Small intestine (tissue), 7 donors: ENCODE measurements around the gene RHOG. TPM values are rescaled to one million over a fixed set of nuclear protein-coding genes. Genes with fewer than 3 reads are reported as not detected.
"Not testable (repeated sequence)": the region's sequence is repeated elsewhere in the genome, so short reads cannot be mapped to it uniquely, and the experiment has no call there.

Experiments used
- DNase-seq, 2 donors: peaks; one replicate each; pipeline versions ENCODE4 v3.0.0 to v3.0.0-alpha.2; 2013
- FAIRE-seq: peaks from 2 replicates; lab custom pipeline; 2012; peaks lifted over from hg19 to GRCh38; lab: Jason Lieb, UNC
- H3K27ac ChIP-seq, 3 donors: one replicate each; pipeline ENCODE4 v1.5.1; 2013; ENCODE audit warnings: low read length in 2 of 3, mild to moderate bottlenecking in 2 of 3, control low read depth in 1 of 3, inconsistent platforms in 1 of 3, low read depth in 1 of 3, moderate library complexity in 1 of 3
- H3K27me3 ChIP-seq, 3 donors: one replicate each; pipeline ENCODE4 v1.6.1; 2013; ENCODE audit warnings: low read length in 3 of 3, inconsistent platforms in 1 of 3; ENCODE audit not compliant: control insufficient read depth in 3 of 3, insufficient read depth in 3 of 3
- H3K36me3 ChIP-seq, 3 donors: one replicate each; pipeline ENCODE4 v1.6.1; 2013; ENCODE audit warnings: low read length in 3 of 3, inconsistent platforms in 1 of 3, low read depth in 1 of 3, mild to moderate bottlenecking in 1 of 3, moderate library complexity in 1 of 3; ENCODE audit not compliant: control insufficient read depth in 3 of 3, insufficient read depth in 2 of 3
- H3K4me1 ChIP-seq, 3 donors: one replicate each; pipeline ENCODE4 v1.6.1; 2013; ENCODE audit warnings: low read length in 2 of 3, inconsistent platforms in 1 of 3, low read depth in 1 of 3, mild to moderate bottlenecking in 1 of 3, moderate library complexity in 1 of 3; ENCODE audit not compliant: control insufficient read depth in 3 of 3, insufficient read depth in 2 of 3
- H3K4me3 ChIP-seq, 3 donors: one replicate each; pipeline ENCODE4 v1.5.1; 2013; ENCODE audit warnings: low read length in 3 of 3, control low read depth in 1 of 3, inconsistent platforms in 1 of 3, low read depth in 1 of 3, mild to moderate bottlenecking in 1 of 3, moderate library complexity in 1 of 3
- H3K9me3 ChIP-seq, 2 donors: one replicate each; pipeline ENCODE4 v1.6.1; 2013; ENCODE audit warnings: low read depth in 1 of 2, low read length in 1 of 2; ENCODE audit not compliant: control insufficient read depth in 2 of 2, insufficient read depth in 1 of 2
- WGBS, 3 donors: extraction: QIAGEN DNeasy Blood & Tissue Kit; methylation state at CpG; one replicate each; pipeline ENCODE4 v1.1.7; 2013; 5-methylcytosine and 5-hydroxymethylcytosine counted together
- polyA plus RNA-seq, 4 donors: library from polyadenylated mRNA; stranded (reverse) in 3 of 4; unstranded in 1 of 4; fragments of 200-250 nt in 3 of 4; fragments of 120-200 nt in 1 of 4; gene quantifications; one replicate each; pipeline versions ENCODE4 v1.2.1 to v1.2.3, GENCODE V29; 2013
- donor health status: healthy with polysubstance abuse.
- donor health status: control.
- donor health status: control.
- donor health status: Bipolar disorder and iron deficiency.
- donor health status: healthy.

The RHOG gene
- polyA plus RNA-seq, 4 donors, result 45.5 to 114 (median 74.3) TPM

DNA sequence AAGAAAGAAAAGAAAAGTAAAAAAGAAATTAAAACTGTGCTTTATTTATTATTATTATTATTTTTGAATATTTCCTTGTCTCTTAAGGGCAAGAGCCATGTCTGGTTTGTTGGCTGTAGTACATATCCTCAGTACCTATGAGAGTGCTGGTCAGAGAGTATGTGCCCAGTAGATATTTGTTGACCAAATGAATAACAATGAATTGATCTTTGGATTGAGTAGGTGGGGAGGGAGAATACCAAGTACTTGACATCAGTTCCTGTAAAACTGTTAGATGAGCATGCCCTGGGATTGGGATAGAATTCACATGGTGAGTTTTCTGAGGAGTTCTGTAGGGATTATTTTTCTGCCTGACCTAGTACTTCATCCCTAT, 26.1 kb upstream of the RHOG start:
- DNase-seq (no peak), FAIRE-seq (no peak)
- H3K9me3 ChIP-seq, result no peaks in the 10 kb centered on the region
- H3K4me3 ChIP-seq, result no peak overlapping the region
- H3K27ac ChIP-seq, result peak overlapping the region in 1 of 3 donors; percentile 67
- H3K27me3 ChIP-seq, result no peaks in the 10 kb centered on the region
- H3K4me1 ChIP-seq, result peaks cover 11 to 39% (median 28%) of the 10 kb centered on the region in 3 donors
- no peaks in the 10 kb centered on the region for H3K36me3 ChIP-seq

DNA sequence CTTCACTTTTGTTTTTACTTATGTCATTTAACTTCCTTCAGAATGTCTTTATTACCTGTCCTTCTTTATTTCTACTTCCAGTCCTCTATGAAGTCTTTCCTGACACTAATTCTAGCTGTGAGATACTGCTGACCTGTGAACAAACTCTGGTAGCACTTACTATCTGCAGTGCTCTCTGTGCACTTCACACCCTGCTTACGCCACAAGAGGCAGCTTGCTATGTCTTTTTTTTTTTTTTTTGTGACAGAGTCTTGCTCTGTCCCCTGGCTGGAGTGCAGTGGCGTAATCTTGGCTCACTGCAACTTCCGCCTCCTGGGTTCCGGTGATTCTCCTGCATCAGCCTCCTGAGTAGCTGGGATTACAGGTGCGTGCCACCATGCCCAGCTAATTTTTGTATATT, 25.4 kb upstream of the RHOG start:
- 64 to 70% (median 68%) methylated on average over 5 of the region's 5 CpGs for WGBS, 3 donors
- Histone ChIP-seq H3K27me3 (no peaks in the 10 kb centered on the region), H3K9me3 (no peaks in the 10 kb centered on the region), H3K27ac (peak overlapping the region in 1 of 3 donors; percentile 40), H3K36me3 (no peaks in the 10 kb centered on the region), H3K4me1 (peaks cover 11 to 42% (median 31%) of the 10 kb centered on the region in 3 donors), H3K4me3 (no peak overlapping the region)
- DNase-seq, result peak; percentile 64 to 74
- no peak for FAIRE-seq

DNA sequence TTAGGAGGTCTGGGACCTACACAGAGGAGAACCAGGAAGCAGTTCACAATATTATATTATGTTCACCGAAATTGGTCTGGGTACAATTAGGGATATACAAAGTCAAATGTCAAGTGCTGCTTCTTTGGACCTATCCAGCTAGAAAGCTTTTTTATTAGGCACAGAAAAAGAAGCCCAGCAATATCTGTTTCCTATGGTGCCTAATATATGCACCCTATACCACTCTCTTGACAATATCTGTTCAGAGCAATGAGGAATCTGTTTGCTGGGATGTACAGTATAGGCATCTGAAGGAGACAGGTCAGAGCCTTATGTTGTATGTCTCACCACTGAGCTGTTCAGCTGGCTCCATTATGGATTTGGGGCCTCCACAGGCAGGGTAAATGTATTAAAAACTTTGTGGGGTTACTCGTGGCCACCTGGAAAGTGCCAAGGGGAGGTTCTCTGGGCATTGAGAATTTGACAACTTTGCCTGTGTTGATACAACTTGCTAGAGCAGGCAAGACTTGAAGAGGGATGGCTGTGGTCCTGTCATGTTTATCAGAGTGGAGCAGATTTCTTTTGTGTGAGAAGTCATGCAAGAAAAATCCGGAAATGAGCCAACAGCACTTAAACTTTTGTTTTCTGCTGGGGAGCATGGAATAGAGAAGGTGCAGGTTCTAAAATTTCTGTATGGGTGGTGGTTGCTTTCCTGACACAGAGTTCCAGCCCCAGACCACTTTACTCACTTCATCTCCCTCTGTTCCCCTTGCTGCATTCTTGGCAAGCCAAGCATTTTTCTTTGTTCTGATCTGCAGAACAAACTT, 24.8 kb upstream of the RHOG start:
- Histone ChIP-seq H3K36me3 (no peaks in the 10 kb centered on the region), H3K4me1 (peaks cover 14 to 46% (median 31%) of the 10 kb centered on the region in 3 donors), H3K27me3 (no peaks in the 10 kb centered on the region), H3K27ac (peak overlapping the region; percentile 16 to 66 (median 24)), H3K4me3 (no peak overlapping the region), H3K9me3 (no peaks in the 10 kb centered on the region)
- FAIRE-seq (no peak), DNase-seq (no peak)
- 44 to 56% (median 54%) methylated on average over 3 of the region's 3 CpGs for WGBS, 3 donors

DNA sequence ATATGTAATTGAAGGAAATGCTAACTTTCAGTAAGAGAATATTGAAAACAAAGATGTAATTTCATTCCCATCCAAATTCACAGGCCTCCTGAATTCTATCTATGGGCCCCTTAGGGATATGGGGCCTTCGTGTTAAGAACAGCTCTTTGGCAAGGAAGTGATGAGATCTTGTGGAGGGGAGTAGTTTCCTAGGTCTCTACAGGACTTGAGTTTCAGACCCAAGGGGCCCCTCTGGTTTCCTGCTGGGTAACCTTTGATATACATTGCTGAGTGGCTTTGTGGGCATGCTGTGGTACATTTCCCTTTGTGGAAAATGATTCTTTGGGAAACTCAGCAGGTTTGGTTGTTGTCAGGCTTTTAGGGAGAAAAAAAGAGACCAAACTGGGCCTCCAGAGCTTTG, 20.9 kb upstream of the RHOG start:
- no peak overlapping the region for H3K4me3 ChIP-seq
- H3K4me1 ChIP-seq, result peaks cover 16 to 56% (median 29%) of the 10 kb centered on the region in 3 donors
- FAIRE-seq, result no peak
- 45 to 75% (median 55%) methylated on average over 1 of the region's 1 CpG for WGBS, 3 donors
- H3K36me3 ChIP-seq, result peaks cover 0 to 4% (median 0%) of the 10 kb centered on the region in 3 donors
- no peak for DNase-seq
- no peaks in the 10 kb centered on the region for H3K9me3 ChIP-seq
- H3K27ac ChIP-seq, result no peak overlapping the region
- no peaks in the 10 kb centered on the region for H3K27me3 ChIP-seq

DNA sequence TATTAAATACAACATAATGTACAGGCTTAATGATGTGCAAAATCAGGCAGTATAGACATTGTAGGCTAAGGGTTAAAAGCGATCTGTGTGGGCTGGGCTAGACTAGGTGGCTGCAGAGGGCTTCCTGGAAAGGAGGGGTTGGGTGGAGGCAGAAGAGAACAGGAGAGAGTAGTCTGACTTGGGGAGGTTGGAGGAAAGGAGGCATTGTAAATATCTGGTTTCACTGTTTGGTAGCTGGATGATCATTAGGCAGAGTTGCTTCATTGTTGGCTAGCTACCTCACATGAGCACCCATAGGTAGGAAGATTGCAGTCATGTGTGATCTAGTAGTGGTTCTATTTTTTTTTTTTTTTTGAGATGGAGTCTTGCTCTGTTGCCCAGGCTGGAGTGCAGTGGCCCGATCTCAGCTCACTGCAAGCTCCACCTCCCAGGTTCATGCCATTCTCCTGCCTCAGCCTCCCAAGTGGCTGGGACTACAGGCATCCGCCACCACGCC, 20.2 kb upstream of the RHOG start:
- not testable (repeated sequence) for H3K36me3 ChIP-seq, H3K27me3 ChIP-seq, FAIRE-seq, H3K9me3 ChIP-seq, H3K4me3 ChIP-seq, H3K27ac ChIP-seq
- peak in 1 of 2 donors; percentile 50 for DNase-seq
- H3K4me1 ChIP-seq, result peaks cover 17 to 53% (median 35%) of the 10 kb centered on the region in 3 donors
- 65 to 76% (median 74%) methylated on average over 4 of the region's 4 CpGs for WGBS, 3 donors

DNA sequence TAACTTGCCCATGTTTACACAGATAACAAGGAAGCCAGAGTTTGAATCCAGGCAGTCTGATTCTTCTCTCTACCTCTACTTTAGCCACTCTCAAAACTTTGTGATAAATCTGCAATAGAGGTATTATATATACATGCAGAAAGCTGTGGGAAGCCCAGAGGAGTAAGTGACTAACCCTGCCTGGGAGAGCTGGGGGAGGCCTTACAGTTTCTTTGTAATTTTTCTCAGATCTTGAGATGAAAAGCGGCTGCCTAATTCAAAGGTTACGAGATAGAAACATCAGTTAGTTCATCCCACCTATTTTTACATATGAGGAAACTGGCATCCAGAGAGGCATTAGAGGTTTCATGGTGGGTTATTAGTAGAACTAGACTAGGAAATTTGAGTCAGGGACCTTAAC, 19.6 kb upstream of the RHOG start:
- H3K9me3 ChIP-seq, result no peaks in the 10 kb centered on the region
- H3K27ac ChIP-seq, result no peak overlapping the region
- DNase-seq (no peak), FAIRE-seq (no peak)
- peaks cover 17 to 47% (median 30%) of the 10 kb centered on the region in 3 donors for H3K4me1 ChIP-seq
- WGBS, 3 donors, result 81 to 95% (median 86%) methylated on average over 2 of the region's 2 CpGs
- H3K36me3 ChIP-seq, result peaks cover 0 to 4% (median 0%) of the 10 kb centered on the region in 3 donors
- H3K4me3 ChIP-seq, result no peak overlapping the region
- H3K27me3 ChIP-seq, result no peaks in the 10 kb centered on the region

DNA sequence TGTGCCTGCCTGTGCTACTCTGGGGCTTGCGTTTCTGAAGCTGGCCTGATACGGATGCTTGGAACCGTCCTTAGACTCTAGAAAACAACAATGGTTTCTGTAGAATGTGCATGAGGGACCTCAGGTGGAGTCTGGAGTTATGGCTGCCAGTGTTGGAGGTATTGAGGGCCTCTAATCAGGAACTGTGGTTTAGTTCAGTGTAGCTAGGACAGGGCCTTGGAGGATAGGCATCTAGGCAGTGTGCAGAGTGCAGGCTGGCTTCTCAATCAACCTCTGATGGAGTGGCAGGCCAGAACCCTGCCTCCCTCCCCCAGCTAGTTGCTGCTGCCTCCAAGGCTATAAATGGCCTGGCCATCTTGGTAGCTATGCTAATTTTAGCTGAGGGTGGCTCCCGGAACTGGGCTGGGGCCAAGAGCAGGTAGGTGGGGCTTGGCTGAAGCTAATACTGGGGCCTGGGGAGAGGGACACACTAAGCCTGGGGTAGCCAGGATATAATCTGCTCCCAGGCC, 18.7 kb upstream of the RHOG start:
- FAIRE-seq, result no peak
- DNase-seq, result peak in 1 of 2 donors; percentile 33
- no peaks in the 10 kb centered on the region for H3K9me3 ChIP-seq
- 58 to 64% (median 61%) methylated on average over 4 of the region's 4 CpGs for WGBS, 3 donors
- H3K4me1 ChIP-seq, result peaks cover 16 to 39% (median 33%) of the 10 kb centered on the region in 3 donors
- no peaks in the 10 kb centered on the region for H3K27me3 ChIP-seq
- peak overlapping the region in 1 of 3 donors; percentile 38 for H3K27ac ChIP-seq
- H3K4me3 ChIP-seq, result no peak overlapping the region
- peaks cover 0 to 4% (median 0%) of the 10 kb centered on the region in 3 donors for H3K36me3 ChIP-seq

DNA sequence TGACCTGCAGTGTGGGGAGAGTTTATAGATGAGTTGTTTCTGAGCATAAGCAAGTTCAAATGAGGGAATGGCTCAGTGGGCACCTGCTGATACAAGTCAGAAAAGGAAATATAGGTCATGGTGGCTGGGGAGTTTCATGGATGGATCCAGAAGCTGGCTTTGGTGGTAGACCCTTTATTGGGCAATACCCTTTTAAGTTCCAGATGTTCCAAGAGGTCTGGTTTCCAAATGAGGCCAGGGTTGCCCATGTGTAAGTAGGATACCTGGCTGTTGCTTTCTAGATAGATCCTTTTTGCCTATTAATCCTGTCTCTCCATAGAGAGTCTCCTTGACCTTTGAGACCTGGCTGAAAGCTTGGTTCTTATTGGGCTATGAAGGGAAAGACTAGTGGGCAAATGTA, 16.9 kb upstream of the RHOG start:
- no peak overlapping the region for H3K27ac ChIP-seq
- FAIRE-seq, result no peak

More for the DNA sequence above, 16.9 kb upstream of the RHOG start:
- H3K4me1 ChIP-seq, result peaks cover 16 to 35% (median 35%) of the 10 kb centered on the region in 3 donors
- H3K36me3 ChIP-seq, result peaks cover 0 to 4% (median 0%) of the 10 kb centered on the region in 3 donors
- H3K27me3 ChIP-seq, result no peaks in the 10 kb centered on the region
- peak in 1 of 2 donors; percentile 34 for DNase-seq
- no peak overlapping the region for H3K4me3 ChIP-seq
- H3K9me3 ChIP-seq, result no peaks in the 10 kb centered on the region
